GM10266 (cell line): ENCODE results near the gene GYPC.
"Not testable (repeated sequence)": the region's sequence is repeated elsewhere in the genome, so short reads cannot be mapped to it uniquely, and the experiment has no call there.

Source experiments
- DNase-seq: peaks from one replicate; pipeline ENCODE4 v3.0.0; 2012; ENCODE audit errors: extremely low spot score
- TF ChIP-seq, protein P1 (sequence below): IDR thresholded peaks from 2 replicates; pipeline ENCODE4 v1.5.1; 2012; ENCODE audit warnings: mild to moderate bottlenecking, low read depth; ENCODE audit not compliant: control insufficient read depth, insufficient read depth; ENCODE audit errors: missing control alignments

The GYPC gene

DNA sequence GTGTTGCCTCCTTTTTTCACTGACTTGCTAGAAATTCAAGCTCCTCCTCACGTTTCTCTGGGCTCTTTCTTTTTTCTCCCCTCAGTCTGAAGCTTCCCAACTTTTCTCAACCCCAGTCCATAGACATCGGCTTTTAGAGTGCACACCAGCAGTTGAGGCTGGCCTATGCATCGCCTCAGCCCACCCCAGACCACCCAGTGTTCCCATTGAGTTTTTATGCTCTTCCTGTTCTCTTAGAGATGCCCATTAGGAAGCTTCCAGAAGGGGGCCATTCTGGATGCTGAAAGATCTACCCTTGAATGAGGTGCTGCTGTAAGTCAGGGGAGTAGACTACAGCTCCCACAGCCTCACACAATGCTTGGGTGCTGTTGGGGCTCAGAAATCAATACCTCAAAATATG is 12.0 kb upstream of the GYPC start:
- DNase-seq, result no peak
- TF ChIP-seq, protein P1, sequence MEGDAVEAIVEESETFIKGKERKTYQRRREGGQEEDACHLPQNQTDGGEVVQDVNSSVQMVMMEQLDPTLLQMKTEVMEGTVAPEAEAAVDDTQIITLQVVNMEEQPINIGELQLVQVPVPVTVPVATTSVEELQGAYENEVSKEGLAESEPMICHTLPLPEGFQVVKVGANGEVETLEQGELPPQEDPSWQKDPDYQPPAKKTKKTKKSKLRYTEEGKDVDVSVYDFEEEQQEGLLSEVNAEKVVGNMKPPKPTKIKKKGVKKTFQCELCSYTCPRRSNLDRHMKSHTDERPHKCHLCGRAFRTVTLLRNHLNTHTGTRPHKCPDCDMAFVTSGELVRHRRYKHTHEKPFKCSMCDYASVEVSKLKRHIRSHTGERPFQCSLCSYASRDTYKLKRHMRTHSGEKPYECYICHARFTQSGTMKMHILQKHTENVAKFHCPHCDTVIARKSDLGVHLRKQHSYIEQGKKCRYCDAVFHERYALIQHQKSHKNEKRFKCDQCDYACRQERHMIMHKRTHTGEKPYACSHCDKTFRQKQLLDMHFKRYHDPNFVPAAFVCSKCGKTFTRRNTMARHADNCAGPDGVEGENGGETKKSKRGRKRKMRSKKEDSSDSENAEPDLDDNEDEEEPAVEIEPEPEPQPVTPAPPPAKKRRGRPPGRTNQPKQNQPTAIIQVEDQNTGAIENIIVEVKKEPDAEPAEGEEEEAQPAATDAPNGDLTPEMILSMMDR, result no peak

DNA sequence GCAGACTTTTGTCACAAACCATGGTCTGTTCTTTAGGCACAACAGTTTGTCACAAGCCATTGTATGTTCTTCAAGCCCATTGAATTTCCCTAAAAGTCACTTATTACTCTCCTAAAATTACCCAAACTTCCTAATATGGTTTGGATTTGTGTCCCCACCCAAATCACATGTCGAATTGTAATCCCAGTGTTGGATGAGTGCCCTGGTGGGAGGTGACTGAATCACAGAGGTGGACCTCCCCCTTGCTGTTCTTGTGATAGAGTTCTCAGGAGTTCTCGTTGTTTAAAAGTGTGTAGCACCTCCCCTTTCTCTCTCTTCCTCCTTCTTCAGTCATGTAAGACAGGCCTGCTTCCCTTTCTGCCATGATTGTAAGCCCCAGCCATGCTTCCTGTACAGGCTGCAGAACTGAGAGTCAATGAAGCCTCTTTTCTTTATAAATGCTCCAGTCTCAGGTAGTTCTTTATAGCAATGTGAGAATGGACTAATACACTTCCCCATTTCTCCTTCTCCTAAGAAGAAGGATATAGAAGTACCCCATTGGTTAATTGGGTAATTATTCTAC is 11.2 kb upstream of the GYPC start:
- DNase-seq, result no peak
- TF ChIP-seq, protein P1, result no peak

- DNase-seq, result no peak
- TF ChIP-seq, protein P1, result no peak
These were observed 10.7 kb upstream of the GYPC start for GRCh38 chr2:126645211-126645618.

DNA sequence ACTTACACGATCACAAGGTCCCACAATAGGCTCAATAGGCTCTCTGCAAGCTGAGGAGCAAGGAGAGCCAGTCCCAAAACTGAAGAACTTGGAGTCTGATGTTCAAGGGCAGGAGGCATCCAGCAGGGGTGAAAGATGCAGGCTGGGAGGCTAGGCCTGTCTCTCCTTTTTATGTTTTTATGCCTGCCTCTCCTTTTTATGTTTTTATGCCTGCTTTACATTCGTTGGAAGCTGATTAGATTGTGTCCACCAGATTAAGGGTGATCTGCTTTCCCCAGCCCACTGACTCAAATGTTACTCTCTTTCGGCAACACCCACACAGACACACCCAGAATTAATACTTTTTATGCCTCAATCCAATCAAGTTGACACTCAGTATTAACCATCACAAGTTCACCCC is 9.9 kb upstream of the GYPC start:
- TF ChIP-seq, protein P1, result no peak
- DNase-seq, result no peak

- not testable (repeated sequence) for DNase-seq
These were observed 8.1 kb upstream of the GYPC start for GRCh38 chr2:126647714-126648344.

- not testable (repeated sequence) for DNase-seq
These were observed 7.6 kb upstream of the GYPC start for GRCh38 chr2:126648345-126648786.

GRCh38 chr2:126649101-126649500 is 6.9 kb upstream of the GYPC start:
- DNase-seq, result no peak
- TF ChIP-seq, protein P1, result no peak

DNA sequence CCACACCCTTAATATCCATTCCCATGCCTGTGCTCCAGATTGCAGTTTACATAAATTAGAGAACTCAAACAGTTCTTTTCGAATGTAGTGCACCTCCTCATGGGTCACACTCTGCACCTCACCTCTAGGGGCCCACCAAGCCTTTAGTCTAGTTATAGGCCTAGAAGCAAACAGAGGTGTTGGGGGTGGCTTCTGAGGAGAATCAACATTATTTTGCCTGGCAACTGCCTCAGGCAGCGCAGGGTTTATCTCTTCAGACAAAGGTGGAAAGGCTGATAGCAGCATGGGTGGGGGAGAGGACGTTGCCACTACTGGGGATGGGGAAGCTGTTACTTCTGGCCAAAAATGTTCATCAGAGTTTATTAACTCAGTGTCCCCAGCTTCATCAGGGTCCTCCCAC is 5.0 kb upstream of the GYPC start:
- DNase-seq, result no peak
- TF ChIP-seq, protein P1, result no peak
